Stomach (tissue), 9 donors: ENCODE data around the gene FBXO7. TPM values are rescaled to one million over a fixed set of nuclear protein-coding genes. Genes with fewer than 3 reads are reported as not detected.

Experiments used
- DNase-seq, 2 donors: peaks; one replicate each; pipeline versions ENCODE4 v3.0.0 to v3.0.0-alpha.2; 2013 to 2019
- H3K27ac ChIP-seq, 5 donors: fragments of 200-600 bp in 4 of 5; sonication (generic) in 4 of 5; one replicate each; pipeline ENCODE4 v1.5.1; 2013 to 2019; ENCODE audit warnings: mild to moderate bottlenecking in 1 of 5, moderate library complexity in 1 of 5
- H3K27me3 ChIP-seq, 3 donors: fragments of 200-600 bp; sonication (generic); one replicate each; pipeline ENCODE4 v1.5.1; 2017 to 2019; ENCODE audit warnings: mixed run types in 1 of 3
- H3K36me3 ChIP-seq, 4 donors: fragments of 200-600 bp; sonication (generic); 1 replicate in 3 of 4; 2 replicates in 1 of 4; pipeline ENCODE4 v1.5.1; 2016 to 2019
- H3K4me1 ChIP-seq, 4 donors: fragments of 200-600 bp; sonication (generic); one replicate each; pipeline ENCODE4 v1.5.1; 2016 to 2019
- H3K4me3 ChIP-seq, 4 donors: fragments of 200-600 bp; sonication (generic) in 3 of 4; one replicate each; pipeline ENCODE4 v1.5.1; 2016 to 2019; ENCODE audit warnings: mild to moderate bottlenecking in 1 of 4
- H3K9me3 ChIP-seq, 4 donors: fragments of 200-600 bp; sonication (generic); one replicate each; pipeline ENCODE4 v1.5.1; 2016 to 2019
- CTCF ChIP-seq, 7 experiments: fragments of 450-650 bp in 4 of 7; fragments of 200-600 bp in 3 of 7; sonication (generic) in 3 of 7; IDR thresholded peaks; one replicate each; pipeline ENCODE4 v1.5.1; 2016 to 2019; ENCODE audit warnings: antibody characterized with exemption in 7 of 7, control low read depth in 2 of 7, mild to moderate bottlenecking in 1 of 7
- EP300 ChIP-seq: sonication (generic); formaldehyde crosslinking; IDR thresholded peaks from one replicate; pipeline ENCODE4 v1.6.1; 2017; ENCODE audit warnings: antibody characterized with exemption
- POLR2A ChIP-seq, 4 donors: fragments of 450-650 bp; IDR thresholded peaks; one replicate each; pipeline ENCODE4 v1.6.1; 2016; ENCODE audit warnings: antibody characterized with exemption in 4 of 4, control low read depth in 2 of 4, mild to moderate bottlenecking in 1 of 4, moderate library complexity in 1 of 4
- POLR2AphosphoS5 ChIP-seq, 3 donors: sonication (generic); formaldehyde crosslinking; IDR thresholded peaks; one replicate each; pipeline ENCODE4 v1.6.1; 2016; ENCODE audit warnings: antibody characterized with exemption in 3 of 3
- WGBS, 5 donors: extraction: QIAGEN DNeasy Blood & Tissue Kit in 3 of 5; methylation state at CpG; one replicate each; pipeline versions ENCODE4 v1.1.5 to v1.1.7; 2013 to 2018; 5-methylcytosine and 5-hydroxymethylcytosine counted together
- intact Hi-C: fragments of 100-400 bp; cut with DNase I; formaldehyde crosslinking; loops from one replicate; pipeline ENCODE4 v1.15.1; 2023; ENCODE audit warnings: low total_unique reads
- polyA plus RNA-seq, 3 donors: library from polyadenylated mRNA; stranded (reverse); fragments of 200-250 nt; gene quantifications; one replicate each; pipeline ENCODE4 v1.2.3, GENCODE V29; 2013
- total RNA-seq, 5 donors: library from RNA; depleted of rRNA; stranded (reverse); fragments of >200 nt; gene quantifications; one replicate each; pipeline versions ENCODE4 v1.1.0 to v1.2.3, GENCODE V29; 2014 to 2016
- donor health status: healthy with polysubstance abuse.
- donor health status: Bipolar disorder and iron deficiency.
- donor health status: healthy.

Gene FBXO7
- total and polyA plus RNA-seq, 8 donors: 44.9 to 132 (median 65.9) TPM

DNA sequence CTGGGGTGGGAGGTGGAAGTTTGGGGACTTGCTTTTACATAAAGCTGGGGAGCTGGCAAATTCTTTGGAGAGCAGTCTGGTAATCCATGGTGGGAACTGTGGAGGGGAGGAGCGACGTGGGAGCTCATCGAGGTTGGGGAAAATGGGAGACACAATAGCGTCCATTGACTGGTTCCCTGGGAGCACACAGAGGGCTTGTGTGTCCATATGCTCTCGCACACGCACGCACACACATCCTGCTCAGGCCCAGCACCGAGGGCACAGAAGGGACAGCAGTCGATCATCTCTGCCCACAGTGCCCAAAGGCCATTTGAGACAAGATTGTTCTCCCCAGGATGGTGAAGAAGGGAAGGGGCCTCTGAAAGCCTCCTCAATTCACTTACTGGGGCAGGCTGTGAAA lies 53.7 kb downstream of the FBXO7 start:
- intact Hi-C loops: loop anchor here (5.0 kb wide), 1 partner anchor 469 kb away; no protein-coding TSS in a partner anchor
- peaks cover 19 to 25% (median 23%) of the 10 kb centered on the region in 4 donors for H3K4me1 ChIP-seq
- no peaks in the 10 kb centered on the region for H3K36me3 ChIP-seq
- peak overlapping the region in 2 of 5 donors; percentile 15 to 73 for H3K27ac ChIP-seq
- H3K9me3 ChIP-seq: peaks cover 0 to 5% (median 0%) of the 10 kb centered on the region in 4 donors
- WGBS, 5 donors: 84 to 87% (median 86%) methylated on average over 9 of the region's 9 CpGs
- no peak for TF ChIP-seq POLR2A (IDR thresholded peaks at IDR 0.05)
- TF ChIP-seq POLR2AphosphoS5 (IDR thresholded peaks at IDR 0.05): no peak
- TF ChIP-seq CTCF (IDR thresholded peaks at IDR 0.05): no peak
- no peak for TF ChIP-seq EP300
- peaks cover 0 to 17% (median 0%) of the 10 kb centered on the region in 3 donors for H3K27me3 ChIP-seq
- H3K4me3 ChIP-seq: no peak overlapping the region
- DNase-seq: peak in 1 of 2 donors; percentile 69

GRCh38 chr22:32528984-32529982 lies 54.7 kb downstream of the FBXO7 start:
- 39 to 44% (median 42%) methylated on average over 28 to 29 of the region's 29 CpGs for WGBS, 5 donors
- Histone ChIP-seq H3K27ac (peak overlapping the region in 4 of 5 donors; percentile 50 to 75 (median 68)), H3K27me3 (peaks cover 0 to 25% (median 0%) of the 10 kb centered on the region in 3 donors), H3K4me3 (peak overlapping the region in 1 of 4 donors; percentile 16), H3K36me3 (no peaks in the 10 kb centered on the region), H3K9me3 (peaks cover 0 to under 1% (median 0%) of the 10 kb centered on the region in 4 donors), H3K4me1 (peaks cover 25 to 34% (median 30%) of the 10 kb centered on the region in 4 donors)
- intact Hi-C loops: loop anchor here (5.0 kb wide), 1 partner anchor 468 kb away; no protein-coding TSS in a partner anchor
- DNase-seq: peak; percentile 81 to 95
- TF ChIP-seq POLR2A (IDR thresholded peaks at IDR 0.05) (no peak), POLR2AphosphoS5 (IDR thresholded peaks at IDR 0.05) (peak in 2 of 3 donors; percentile 4 to 34), EP300 (no peak), CTCF (IDR thresholded peaks at IDR 0.05) (peak in 5 of 7 experiments; percentile 71 to 93 (median 85))

DNA sequence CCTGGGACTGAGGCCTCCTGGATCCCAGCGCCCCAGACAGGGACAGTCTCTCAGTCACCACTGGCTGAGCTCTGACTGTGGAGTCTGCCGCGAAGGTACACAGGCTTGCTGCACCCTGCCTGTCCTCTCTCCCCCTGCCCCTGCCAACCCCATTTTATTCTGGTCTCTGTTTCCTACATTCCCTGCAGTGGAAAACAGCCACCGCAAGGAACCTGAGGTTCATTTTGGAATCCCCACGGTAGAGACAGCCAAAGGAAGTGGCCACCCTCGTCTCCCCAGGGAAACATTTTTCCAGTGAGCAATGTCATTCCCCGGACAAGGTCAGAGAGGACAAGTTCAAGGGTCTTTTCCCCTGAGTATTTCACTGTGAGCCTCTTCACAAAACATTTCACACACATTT lies 56.6 kb downstream of the FBXO7 start:
- DNase-seq: peak in 1 of 2 donors; percentile 20
- Histone ChIP-seq H3K9me3 (no peaks in the 10 kb centered on the region), H3K36me3 (no peaks in the 10 kb centered on the region), H3K4me3 (no peak overlapping the region), H3K27me3 (peaks cover 0 to 26% (median 0%) of the 10 kb centered on the region in 3 donors), H3K4me1 (peaks cover 25 to 44% (median 33%) of the 10 kb centered on the region in 4 donors), H3K27ac (peak overlapping the region; percentile 31 to 75 (median 61))
- intact Hi-C loops: loop anchor here (10.0 kb wide), 2 partner anchors 104 to 264 kb away; no protein-coding TSS in a partner anchor
- WGBS, 5 donors: 56 to 74% (median 69%) methylated on average over 7 of the region's 7 CpGs
- TF ChIP-seq POLR2AphosphoS5 (IDR thresholded peaks at IDR 0.05) (no peak), POLR2A (IDR thresholded peaks at IDR 0.05) (no peak), CTCF (IDR thresholded peaks at IDR 0.05) (no peak), EP300 (no peak)
